HepG2 (cell line): ENCODE data around the gene BMPER. TPM values are rescaled to one million over a fixed set of nuclear protein-coding genes. Genes with fewer than 3 reads are reported as not detected.

Experiments
- ATAC-seq: fragments of 200-7000 bp; cut with Tn5 transposase; 3 replicates; pipeline ENCODE4 v1.9.1; 2020; ENCODE audit warnings: mild to moderate bottlenecking, moderate library complexity
- BruUV-seq: library from RNA; stranded (reverse); fragments of 400-500 nt; replicated peaks from 2 replicates; lab custom pipeline; 2021; lab: Mats Ljungman, UMichigan
- CTCF ChIA-PET: fragments of 300-600 bp; formaldehyde crosslinking; extraction: SDS; loops from one replicate; lab custom pipeline; 2021; ENCODE audit warnings: low total read pairs, inconsistent platforms, low intra/inter-chr PET ratio; lab: Yijun Ruan, JAX
- POLR2A ChIA-PET: fragments of 350-600 bp; sonication (Branson Sonifier 250); formaldehyde crosslinking; loops from one replicate; lab custom pipeline; 2020; ENCODE audit warnings: antibody characterized with exemption, inconsistent platforms; lab: Yijun Ruan, JAX
- DNase-seq: peaks from one replicate; pipeline ENCODE4 v3.0.0-alpha.2; 2015; ENCODE audit warnings: low spot score
- FAIRE-seq: peaks from 3 replicates; lab custom pipeline; 2011; peaks lifted over from hg19 to GRCh38; lab: Jason Lieb, UNC
- H2AFZ ChIP-seq: one replicate; pipeline ENCODE4 v1.6.1; 2011; ENCODE audit warnings: low read length, inconsistent platforms
- H3K27ac ChIP-seq: fragments of 300-600 bp; 3 replicates; pipeline ENCODE4 v1.8.0; 2011; ENCODE audit warnings: mixed run types, mild to moderate bottlenecking, mixed read lengths, low read length, inconsistent platforms; ENCODE audit not compliant: insufficient read depth; ENCODE audit errors: extremely low read length
- H3K27me3 ChIP-seq, 2 experiments: fragments of 200-600 bp in 1 of 2; 2 replicates in 1 of 2; 3 replicates in 1 of 2; pipeline versions ENCODE4 v1.6.0 to v1.8.0; 2011; ENCODE audit warnings: low read length in 2 of 2, mild to moderate bottlenecking in 2 of 2, moderate library complexity in 2 of 2, inconsistent platforms in 1 of 2; ENCODE audit not compliant: insufficient read depth in 2 of 2, control insufficient read depth in 1 of 2
- H3K36me3 ChIP-seq, 2 experiments: fragments of 200-600 bp in 1 of 2; replicated peaks in 1 of 2; 2 replicates in 1 of 2; 3 replicates in 1 of 2; pipeline versions ENCODE4 v1.5.1 to v1.8.0; 2011; ENCODE audit warnings: low read length in 2 of 2, inconsistent platforms in 1 of 2; ENCODE audit not compliant: insufficient read depth in 2 of 2, control insufficient read depth in 1 of 2
- H3K4me1 ChIP-seq: 2 replicates; pipeline ENCODE4 v1.5.1; 2012; ENCODE audit warnings: low read length, inconsistent platforms; ENCODE audit not compliant: insufficient read depth
- H3K4me2 ChIP-seq: 2 replicates; pipeline ENCODE4 v1.6.0; 2011; ENCODE audit warnings: low read depth, low read length, inconsistent platforms
- H3K4me3 ChIP-seq, 3 experiments: fragments of 200-600 bp in 1 of 3; sonication (generic), shearing (Covaris generic) in 1 of 3; replicated peaks in 1 of 3; 2 replicates each; pipeline ENCODE4 v1.5.1; 2011 to 2016; ENCODE audit warnings: low read length in 3 of 3, inconsistent platforms in 2 of 3, low read depth in 2 of 3, mild to moderate bottlenecking in 2 of 3, control low read depth in 1 of 3, mixed read lengths in 1 of 3; ENCODE audit not compliant: insufficient read depth in 1 of 3
- H3K79me2 ChIP-seq: one replicate; pipeline ENCODE4 v1.6.1; 2011; ENCODE audit warnings: low read length, inconsistent platforms; ENCODE audit not compliant: insufficient read depth
- H3K9ac ChIP-seq: 2 replicates; pipeline ENCODE4 v1.6.0; 2011; ENCODE audit warnings: mild to moderate bottlenecking, low read depth, low read length, inconsistent platforms; ENCODE audit not compliant: insufficient read depth
- H3K9me3 ChIP-seq: 2 replicates; pipeline ENCODE4 v1.5.1; 2012; ENCODE audit warnings: mild to moderate bottlenecking, low read length
- H4K20me1 ChIP-seq: 2 replicates; pipeline ENCODE4 v1.6.0; 2011; ENCODE audit warnings: inconsistent platforms, mild to moderate bottlenecking, low read length, moderate library complexity; ENCODE audit not compliant: insufficient read depth
- ARID2 ChIP-seq: sonication (generic); formaldehyde crosslinking; IDR thresholded peaks from 2 replicates; pipeline ENCODE4 v1.8.1; 2022; ENCODE audit warnings: mild to moderate bottlenecking, missing genetic modification reagents, borderline replicate concordance
- CREB1 ChIP-seq, 2 experiments: fragments of 450-650 bp in 1 of 2; IDR thresholded peaks; 2 replicates each; pipeline ENCODE4 v1.6.1; 2016 to 2017; ENCODE audit warnings: control low read depth in 1 of 2, mild to moderate bottlenecking in 1 of 2, missing compliant biosample characterization in 1 of 2, missing genetic modification characterization in 1 of 2
- CTCF ChIP-seq: sonication (generic); formaldehyde crosslinking; IDR thresholded peaks from 2 replicates; pipeline ENCODE4 v1.5.0; 2020; ENCODE audit warnings: mild to moderate bottlenecking, missing genetic modification reagents, moderate library complexity
- EED ChIP-seq: sonication (generic); formaldehyde crosslinking; IDR thresholded peaks from 2 replicates; pipeline ENCODE4 v1.5.0; 2020; ENCODE audit warnings: mild to moderate bottlenecking, missing genetic modification reagents
- ERF ChIP-seq: IDR thresholded peaks from 2 replicates; pipeline ENCODE4 v1.6.1; 2018; ENCODE audit warnings: missing biosample characterization, missing genetic modification reagents
- GABPB1 ChIP-seq: IDR thresholded peaks from 2 replicates; pipeline ENCODE4 v1.6.1; 2016; ENCODE audit warnings: mild to moderate bottlenecking, missing genetic modification reagents, moderate library complexity, missing compliant biosample characterization
- HNF1B ChIP-seq: sonication (generic); formaldehyde crosslinking; IDR thresholded peaks from 2 replicates; pipeline ENCODE4 v1.5.1; 2020; ENCODE audit warnings: mild to moderate bottlenecking, moderate library complexity, missing genetic modification reagents
- KLF12 ChIP-seq: sonication (generic); formaldehyde crosslinking; IDR thresholded peaks from 2 replicates; pipeline ENCODE4 v1.4.0; 2020; ENCODE audit warnings: missing genetic modification reagents, borderline replicate concordance
- KLF16 ChIP-seq, 2 experiments: sonication (generic) in 1 of 2; formaldehyde crosslinking in 1 of 2; IDR thresholded peaks; 2 replicates each; pipeline versions ENCODE4 v1.6.1 to v1.8.0; 2016 to 2023; ENCODE audit warnings: missing genetic modification reagents in 2 of 2, missing compliant biosample characterization in 1 of 2
- RNF219 ChIP-seq: sonication (generic); formaldehyde crosslinking; IDR thresholded peaks from 2 replicates; pipeline ENCODE4 v1.5.0; 2020; ENCODE audit warnings: mild to moderate bottlenecking, missing genetic modification reagents
- SKI ChIP-seq: fragments of 450-650 bp; IDR thresholded peaks from one replicate; pipeline ENCODE4 v1.6.1; 2018; ENCODE audit warnings: mild to moderate bottlenecking; ENCODE audit not compliant: partially characterized antibody
- TP53 ChIP-seq: sonication (generic); formaldehyde crosslinking; conservative IDR thresholded peaks from 2 replicates; pipeline ENCODE4 v1.4.0; 2020; ENCODE audit warnings: missing genetic modification reagents
- ZNF564 ChIP-seq: sonication (generic); formaldehyde crosslinking; IDR thresholded peaks from 2 replicates; pipeline ENCODE4 v1.8.1; 2023; ENCODE audit warnings: mild to moderate bottlenecking, missing genetic modification reagents
- ZNF577 ChIP-seq: sonication (generic); formaldehyde crosslinking; IDR thresholded peaks from 2 replicates; pipeline ENCODE4 v1.4.0; 2020; ENCODE audit warnings: mild to moderate bottlenecking, low read depth, missing genetic modification reagents, borderline replicate concordance
- ZNF614 ChIP-seq: IDR thresholded peaks from 2 replicates; pipeline ENCODE4 v1.6.1; 2018; ENCODE audit warnings: missing biosample characterization, missing genetic modification reagents, inconsistent platforms, borderline replicate concordance
- ZNF761 ChIP-seq: sonication (generic); formaldehyde crosslinking; conservative IDR thresholded peaks from 2 replicates; pipeline ENCODE4 v1.4.0; 2020; ENCODE audit warnings: mild to moderate bottlenecking, missing genetic modification reagents
- ZNF768 ChIP-seq: sonication (generic); formaldehyde crosslinking; IDR thresholded peaks from 2 replicates; pipeline ENCODE4 v1.4.0; 2020; ENCODE audit warnings: missing genetic modification reagents
- ZNF891 ChIP-seq: sonication (generic); formaldehyde crosslinking; IDR thresholded peaks from 2 replicates; pipeline ENCODE4 v1.5.0; 2020; ENCODE audit warnings: mild to moderate bottlenecking, missing genetic modification reagents
- WGBS: methylation state at CpG from one replicate; pipeline ENCODE4 v1.1.6; 2017; ENCODE audit warnings: low lambda C conversion rate; 5-methylcytosine and 5-hydroxymethylcytosine counted together
- in situ Hi-C: cut with HindIII; loops from 2 replicates; pipeline ENCODE4 v1.10.0; 2017; ENCODE audit warnings: low pct_unique_long_range_greater_than_20kb; ENCODE audit not compliant: extremely low pct_ligation_motif_present
- intact Hi-C: fragments of 100-400 bp; cut with micrococcal nuclease; formaldehyde crosslinking; loops from one replicate; pipeline ENCODE4 v1.10.0; 2022; ENCODE audit not compliant: unreplicated experiment
- polyA plus RNA-seq, 8 experiments: library from polyadenylated mRNA; depleted of rRNA in 3 of 8; stranded (reverse) in 7 of 8; unstranded in 1 of 8; fragments of >200 nt; fragmentation: Illumina TruSeq in 4 of 8; extraction: Trizol in 4 of 8; gene quantifications; 2 replicates each; pipeline versions ENCODE4 v1.2.1 to v1.2.3, GENCODE V29; 2011 to 2016; ENCODE audit warnings: low read depth in 4 of 8, missing spikeins in 1 of 8, mixed read lengths in 1 of 8; ENCODE audit not compliant: insufficient read depth in 1 of 8
- total RNA-seq, 5 experiments: library from RNA; depleted of rRNA; stranded (reverse); fragments of >200 nt; fragmentation: Illumina TruSeq; extraction: Trizol; gene quantifications; 2 replicates each; pipeline ENCODE4 v1.2.3, GENCODE V29; 2016; ENCODE audit warnings: low read depth in 1 of 5

The BMPER gene
- total and polyA plus RNA-seq, 2 of the 13 experiments (the other 11 are each of a cell fraction or from before 2014, with no cell fraction given) = not detected

- Histone ChIP-seq H4K20me1 (no peaks in the 10 kb centered on the region), H3K9ac (no peak overlapping the region), H3K27me3 (peaks cover 2 to 42% of the 10 kb centered on the region in 2 experiments; a peak in 2 of 5 replicates), H3K27ac (no peak overlapping the region), H3K4me3 (no peak overlapping the region), H3K36me3 (no peaks in the 10 kb centered on the region), H3K4me1 (no peaks in the 10 kb centered on the region), H3K9me3 (no peaks in the 10 kb centered on the region), H2AFZ (no peak overlapping the region), H3K4me2 (no peak overlapping the region), H3K79me2 (no peaks in the 10 kb centered on the region)
- no TSS peak for BruUV-seq
- ChIA-PET POLR2A (no interaction called here), CTCF (interaction anchor here (0.6 to 1.8 kb wide), 3 partner anchors 137 to 652 kb away, joined by 3 to 5 read pairs (median 5); no protein-coding TSS in a partner anchor)
- in situ Hi-C loops (no loop called here), intact Hi-C loops (loop anchor here (2.0 kb wide), 1 partner anchor 138 kb away; no protein-coding TSS in a partner anchor)
- FAIRE-seq (no peak), DNase-seq (peak; percentile 41), ATAC-seq (peak; percentile 99)
- WGBS = 37% methylated on average over 9 of the region's 17 CpGs
- no peak for TF ChIP-seq CREB1 (IDR thresholded peaks at IDR 0.05)
- no peak for TF ChIP-seq CREB1 (CRISPR knock-in tag; IDR thresholded peaks at IDR 0.05)
- TF ChIP-seq HNF1B (CRISPR knock-in tag) = no peak
- peak; percentile 92 for TF ChIP-seq SKI
- no peak for TF ChIP-seq KLF12 (CRISPR knock-in tag)
- peak; percentile 15; the same call in 1 of the 2 replicates for TF ChIP-seq ZNF768 (CRISPR knock-in tag)
- peak; percentile 43; the same call in 1 of the 2 replicates for TF ChIP-seq ZNF891 (CRISPR knock-in tag)
- no peak for TF ChIP-seq ZNF614 (CRISPR knock-in tag)
- TF ChIP-seq ARID2 (CRISPR knock-in tag) = no peak
- 0 out of 2 replicates have a peak, but pooled peaks have one; percentile 23 for TF ChIP-seq ERF (CRISPR knock-in tag)
- TF ChIP-seq KLF16 (CRISPR knock-in tag; IDR thresholded peaks at IDR 0.05) = no peak
- no peak for TF ChIP-seq ZNF577 (CRISPR knock-in tag)
- TF ChIP-seq RNF219 (CRISPR knock-in tag) = no peak
- no peak for TF ChIP-seq EED (CRISPR knock-in tag)
- peak; percentile 20; the same call in 1 of the 2 replicates for TF ChIP-seq GABPB1 (CRISPR knock-in tag)
- no peak for TF ChIP-seq ZNF564
- no peak for TF ChIP-seq TP53
- TF ChIP-seq ZNF761 (CRISPR knock-in tag) = no peak
- peak; percentile 89 for TF ChIP-seq CTCF (CRISPR knock-in tag)
Measured at GRCh38 chr7:33895025-33895804, 10.1 kb upstream of the BMPER start.
